GM18867 (cell line): ENCODE measurements around the gene NSFL1C.

Experiments used
- ATAC-seq: cut with Tn5 transposase; IDR thresholded peaks from one replicate; pipeline ENCODE4 v1.9.1; 2021; ENCODE audit warnings: mild to moderate bottlenecking, moderate library complexity; ENCODE audit not compliant: unreplicated experiment

Gene NSFL1C

DNA sequence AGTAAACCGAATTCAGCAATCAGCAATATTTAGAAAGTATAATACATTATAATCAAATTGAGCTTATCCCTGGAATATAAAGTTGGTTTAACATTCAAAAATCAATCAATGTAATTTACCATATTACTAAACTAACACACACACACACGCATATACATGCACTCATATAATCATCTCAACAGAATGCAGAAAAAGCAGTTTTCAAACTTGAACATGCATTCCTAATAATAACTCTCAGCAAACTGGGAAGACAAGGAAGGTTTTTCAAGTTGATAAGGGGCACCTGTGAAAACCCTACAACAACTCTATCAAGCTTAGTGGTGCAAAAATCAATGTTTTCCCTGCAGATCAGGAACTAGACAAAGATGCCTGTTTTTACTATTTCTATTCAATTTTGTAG lies 19.9 kb upstream of the NSFL1C start:
- no peak for ATAC-seq

DNA sequence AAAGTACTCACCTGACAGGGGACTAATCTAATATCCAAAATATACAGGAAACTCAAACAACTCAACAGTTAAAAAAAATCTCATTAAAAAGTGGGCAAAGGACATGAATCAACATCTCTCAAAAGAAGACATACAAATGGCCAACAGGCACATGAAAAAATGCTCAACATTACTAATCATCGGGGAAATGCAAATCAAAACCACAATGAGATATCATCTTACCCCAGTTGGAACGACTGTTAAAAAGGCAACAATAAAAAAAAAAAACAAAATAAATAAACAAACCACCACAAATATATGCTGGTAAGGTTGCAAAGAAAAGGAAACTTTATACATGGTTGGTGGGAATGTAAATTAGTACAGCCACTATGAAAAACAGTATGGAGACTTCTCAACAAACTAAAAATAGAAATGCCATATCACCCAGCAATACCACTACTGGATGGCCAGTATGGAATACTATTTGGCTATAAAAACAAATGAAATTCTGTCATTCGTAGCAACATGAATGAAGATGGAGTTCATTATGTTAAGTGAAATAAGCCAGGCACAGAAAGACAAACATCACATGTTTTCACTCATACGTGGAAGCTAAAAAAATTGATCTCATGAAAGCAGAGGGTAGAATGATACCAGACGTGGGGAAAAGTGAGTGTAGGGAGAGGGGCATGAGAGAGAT lies 17.9 kb upstream of the NSFL1C start:
- ATAC-seq, result no peak

GRCh38 chr20:1479831-1480595 lies 13.4 kb upstream of the NSFL1C start:
- ATAC-seq, result no peak

- no peak for ATAC-seq
Measured at GRCh38 chr20:1478566-1478965, 11.9 kb upstream of the NSFL1C start.

DNA sequence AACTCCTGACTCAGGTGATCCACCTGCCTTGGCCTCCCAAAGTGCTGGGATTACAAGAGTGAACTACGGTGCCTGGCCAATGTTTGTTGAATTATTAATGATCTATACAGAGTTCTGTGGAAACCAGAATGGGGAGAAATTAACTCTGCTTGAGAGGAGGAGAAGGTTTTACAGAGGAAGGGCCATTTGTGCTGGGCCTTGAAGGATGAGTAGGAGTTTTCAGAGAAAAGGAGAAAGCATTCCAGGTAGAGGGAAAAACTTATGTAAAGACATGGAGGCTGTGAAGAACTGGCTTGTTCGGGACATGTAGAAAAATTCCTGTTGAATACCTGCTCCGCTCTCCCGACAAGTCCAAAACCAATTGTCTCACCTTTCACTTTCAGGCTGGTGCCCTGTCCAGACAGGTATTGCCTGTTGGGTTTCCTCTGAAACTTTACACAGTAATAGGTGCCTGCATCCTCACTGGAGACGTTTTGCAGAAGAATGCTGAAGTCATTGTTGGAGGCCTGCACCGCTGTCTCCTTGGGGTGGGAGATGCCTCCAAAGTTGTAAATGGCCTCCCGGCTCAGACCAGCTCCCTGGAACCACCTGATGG lies 11.3 kb upstream of the NSFL1C start:
- ATAC-seq, result no peak

DNA sequence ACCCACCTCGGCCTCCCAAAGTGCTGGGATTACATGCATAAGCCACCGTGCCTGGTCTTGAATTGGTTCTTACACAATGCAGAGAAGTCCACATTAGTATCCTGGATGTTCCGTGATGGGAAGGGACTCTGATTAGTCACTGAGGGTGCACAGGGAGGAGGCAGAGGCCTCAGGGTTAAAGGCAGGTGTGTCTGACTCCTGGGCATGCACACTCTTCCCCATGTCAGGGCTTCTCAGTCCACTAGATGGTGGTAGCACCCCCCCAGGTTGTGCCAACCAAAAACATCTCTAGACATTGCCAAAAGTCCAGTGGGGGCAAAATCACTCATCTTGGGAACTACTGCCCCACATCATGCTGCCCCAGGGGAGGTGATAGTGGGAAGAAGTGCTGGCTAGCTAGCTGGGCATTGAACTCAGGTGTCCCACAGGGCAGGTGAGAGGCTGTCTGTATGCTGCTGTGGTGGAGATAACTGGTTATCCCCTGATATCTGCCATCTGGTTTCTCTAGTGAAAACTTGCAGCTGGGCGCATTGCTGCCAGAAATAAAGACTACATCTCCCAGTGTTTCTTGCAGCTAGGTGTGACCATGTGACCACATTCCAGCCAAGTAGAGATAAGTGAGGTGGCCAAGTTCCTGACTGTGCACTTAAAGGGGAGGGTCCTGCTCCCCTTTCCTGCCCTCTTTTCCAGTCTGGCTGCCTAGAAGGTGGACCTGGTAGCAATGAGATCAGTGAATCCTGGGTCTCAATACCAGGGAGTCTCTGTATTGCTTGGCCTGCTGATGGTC lies 8.4 kb upstream of the NSFL1C start:
- no peak for ATAC-seq

DNA sequence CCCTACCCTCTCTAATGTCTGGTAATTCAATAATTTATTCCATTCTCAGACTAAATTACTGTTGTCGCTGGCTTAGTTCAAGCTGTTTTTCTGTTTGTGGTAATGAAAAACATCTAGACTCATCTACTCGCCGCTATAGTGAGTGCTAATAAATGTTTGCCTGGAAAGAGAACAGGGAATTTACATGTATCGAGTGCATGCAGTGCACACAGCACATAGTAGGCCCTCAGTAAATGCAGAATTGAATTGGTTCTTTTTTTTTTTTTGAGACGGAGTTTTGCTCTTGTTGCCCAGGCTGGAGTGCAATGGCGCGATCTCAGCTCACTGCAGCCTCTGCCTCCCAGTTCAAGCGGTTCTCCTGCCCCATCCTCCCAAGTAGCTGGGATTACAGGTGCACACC lies 7.7 kb upstream of the NSFL1C start:
- no peak for ATAC-seq

DNA sequence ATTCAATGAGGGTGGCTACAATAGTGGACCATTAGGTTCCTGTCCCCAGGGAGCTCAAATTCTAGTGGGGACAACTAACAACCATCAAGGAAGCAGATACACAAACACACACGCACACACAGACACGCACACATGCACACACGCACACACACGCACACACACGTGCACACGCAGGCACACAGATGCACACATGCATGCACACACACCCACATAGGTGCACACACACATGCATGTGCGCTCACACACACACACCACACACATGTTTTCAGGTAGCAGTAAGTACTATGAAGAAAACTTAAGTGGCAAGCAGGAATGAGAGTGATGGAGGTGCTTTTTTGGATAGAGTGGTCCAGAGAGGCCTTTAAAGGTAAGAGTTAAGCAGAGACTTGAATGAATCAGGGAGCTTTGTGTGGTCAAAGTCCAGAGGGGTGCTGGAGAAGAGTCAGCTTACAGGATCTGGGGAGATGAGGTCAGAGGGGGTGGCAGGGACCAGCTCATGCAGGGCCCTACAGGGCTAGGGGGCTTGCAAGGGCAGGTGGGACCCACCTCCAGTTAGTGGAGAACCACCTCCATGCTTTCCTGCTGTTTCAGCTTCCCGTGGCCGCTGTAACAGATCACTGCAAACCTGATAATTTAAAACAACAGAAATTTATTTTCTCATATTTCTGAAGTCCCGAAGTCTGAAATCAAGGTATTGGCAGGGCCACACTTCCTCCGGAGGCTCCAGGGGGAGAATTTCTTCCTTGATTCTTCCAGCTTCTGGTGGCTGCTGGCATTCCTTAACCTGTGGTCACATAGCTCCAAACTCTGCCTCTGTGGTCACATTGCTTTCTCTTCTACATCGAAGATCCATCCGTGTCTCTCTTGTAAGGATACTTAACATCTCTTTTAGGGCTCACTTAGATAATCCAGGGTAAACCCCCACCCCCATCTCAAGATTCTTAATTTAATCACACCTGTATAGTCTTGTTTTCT lies 6.9 kb upstream of the NSFL1C start:
- ATAC-seq, result no peak

DNA sequence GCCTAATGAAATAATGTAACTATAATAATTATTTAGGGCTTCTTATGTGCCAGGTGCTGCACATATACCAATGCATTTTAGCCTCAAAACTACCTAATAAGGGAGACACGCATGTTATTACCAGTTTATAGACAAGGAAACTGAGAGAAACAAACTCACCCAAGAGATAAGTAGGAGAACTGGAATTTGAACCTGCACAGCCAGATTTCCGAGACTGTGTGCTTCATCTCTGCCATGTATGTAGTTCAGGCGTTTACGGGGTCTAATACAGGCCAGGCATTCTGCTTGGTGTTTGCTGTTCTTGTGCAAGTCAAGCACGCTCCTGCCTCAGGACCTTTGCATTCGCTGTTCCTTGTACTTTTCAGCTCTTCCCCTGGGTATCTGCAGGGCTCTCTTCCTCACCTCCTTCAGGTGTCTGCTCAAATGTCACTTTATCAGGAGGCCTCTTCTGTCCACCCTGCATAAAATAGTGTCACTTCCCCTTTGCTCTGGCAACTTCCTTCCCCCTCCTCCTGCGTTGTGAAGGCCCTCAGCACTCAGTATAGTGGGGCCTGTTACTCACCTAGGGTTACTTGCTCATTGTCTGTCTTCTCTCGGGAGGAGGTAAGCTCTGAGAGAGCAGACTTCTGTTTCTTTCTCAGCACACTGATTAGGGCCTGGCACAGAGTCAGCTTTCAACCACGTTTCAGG lies 6.1 kb upstream of the NSFL1C start:
- ATAC-seq, result no peak

- no peak for ATAC-seq
Measured at GRCh38 chr20:1471242-1471641, 4.6 kb upstream of the NSFL1C start.

DNA sequence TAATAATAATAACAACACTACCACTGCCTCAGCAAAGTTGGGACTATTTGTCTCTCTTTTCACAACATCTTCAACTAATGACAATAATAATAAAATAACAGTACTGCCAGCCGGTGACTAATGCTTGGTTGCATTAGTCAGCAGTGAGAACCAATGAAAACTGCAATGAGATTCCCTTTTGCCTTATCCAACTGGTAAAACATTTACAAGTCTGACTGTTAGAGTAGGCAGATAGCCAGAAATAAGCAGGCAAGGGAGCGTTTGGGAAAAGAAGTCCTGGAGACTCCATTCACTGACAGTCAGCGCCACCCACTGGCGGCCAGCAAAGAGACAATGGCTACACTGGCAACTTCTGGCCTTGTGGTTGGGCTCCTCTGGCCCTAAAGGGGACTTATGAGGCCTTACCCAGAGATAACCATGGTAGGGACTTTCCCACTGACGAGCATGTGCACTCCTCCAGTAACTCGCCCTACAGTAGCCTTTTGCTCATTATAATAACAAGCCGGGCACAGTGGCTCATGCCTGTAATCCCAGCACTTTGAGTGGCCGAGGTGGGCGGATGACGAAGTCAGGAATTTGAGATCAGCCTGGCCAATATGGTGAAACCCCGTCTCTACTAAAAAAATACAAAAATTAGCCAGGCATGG lies 3.4 kb upstream of the NSFL1C start:
- ATAC-seq, result no peak

- no peak for ATAC-seq
Measured at GRCh38 chr20:1469306-1469905, 2.8 kb upstream of the NSFL1C start.

- ATAC-seq, result no peak
Measured at GRCh38 chr20:1468117-1468624, 1.5 kb upstream of the NSFL1C start.

DNA sequence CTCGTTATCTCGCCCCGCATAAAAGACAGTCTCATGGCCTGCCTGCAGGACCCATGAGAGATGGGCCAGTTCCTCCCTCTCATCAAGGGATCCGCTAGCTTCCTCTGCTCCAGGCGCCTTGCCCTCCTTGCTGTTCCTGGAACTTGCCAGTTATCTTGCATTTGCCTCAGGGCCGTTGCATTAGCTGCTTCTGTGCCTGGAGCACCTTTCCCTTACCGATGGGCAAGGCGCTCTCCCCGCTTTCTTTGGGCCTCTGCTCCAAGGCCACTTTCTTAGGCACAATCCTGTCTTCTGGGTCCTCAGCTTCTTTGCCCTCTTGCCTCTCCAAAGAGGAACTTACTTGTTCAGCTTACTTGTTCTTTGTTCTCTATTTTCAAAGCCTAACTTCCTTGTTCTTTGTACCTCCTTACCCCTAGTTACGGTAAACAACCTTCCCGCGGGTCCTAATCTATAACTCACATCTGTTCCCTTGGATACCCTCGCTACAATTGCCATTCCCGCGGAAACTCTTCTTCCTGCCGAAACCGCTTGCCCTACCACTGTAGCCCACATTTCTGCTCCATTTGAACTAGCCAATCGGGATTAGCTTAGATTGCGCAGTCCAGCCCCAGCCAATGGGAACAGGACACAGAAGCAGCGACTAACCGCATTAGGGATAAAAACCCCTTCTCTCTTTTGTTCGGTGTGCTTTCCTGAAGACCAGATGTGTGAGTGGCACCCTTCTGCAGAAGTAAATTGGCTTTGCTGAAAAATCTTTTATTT lies 887 bp upstream of the NSFL1C start:
- ATAC-seq, result no peak

DNA sequence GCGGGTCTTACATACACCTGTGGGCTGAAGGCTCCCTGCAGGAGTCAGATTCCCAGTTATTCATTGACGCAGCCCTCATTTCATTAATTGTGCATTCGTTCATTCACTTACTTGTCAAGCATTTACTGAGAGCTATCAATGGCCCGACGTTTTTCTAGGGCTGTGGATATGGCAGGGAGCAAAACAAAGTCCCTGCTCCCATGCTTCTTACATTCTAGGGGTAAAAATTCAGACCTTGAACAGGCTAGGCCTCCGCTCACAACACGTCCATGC lies 369 bp upstream of the NSFL1C start:
- no peak for ATAC-seq

DNA sequence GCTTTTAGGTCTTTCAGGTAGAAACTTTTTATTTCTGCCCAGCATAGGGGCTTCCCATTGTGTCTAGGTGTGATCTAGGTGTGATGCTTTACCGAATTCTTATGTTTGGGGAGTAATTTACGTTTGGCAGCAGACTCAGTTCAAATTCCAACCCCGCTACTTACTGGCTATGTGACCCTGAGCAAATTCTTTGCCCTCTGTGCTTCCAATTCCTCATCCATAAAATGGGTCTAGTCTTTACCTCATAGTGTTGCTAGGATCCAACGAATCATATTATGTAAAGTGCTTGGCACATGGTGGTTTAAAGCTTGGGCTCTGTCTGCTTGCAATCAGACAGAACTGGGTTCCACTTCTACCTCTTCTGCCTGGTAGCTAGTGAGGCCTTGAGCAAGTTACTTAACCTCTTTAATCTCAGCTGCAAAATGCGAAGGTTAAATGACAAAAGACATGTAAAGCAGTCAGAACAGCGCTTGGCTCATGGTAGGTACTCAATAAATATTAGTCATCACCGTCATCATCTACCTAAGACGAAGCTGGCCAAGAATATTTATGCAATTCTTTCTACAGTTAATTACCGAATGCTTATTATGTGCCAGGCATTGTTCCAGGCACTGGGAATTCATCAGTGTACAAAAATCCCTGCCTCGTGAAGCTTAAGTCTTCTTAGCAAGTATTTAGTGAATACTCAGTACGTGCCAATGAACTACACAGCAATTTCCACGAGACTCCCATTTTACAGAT lies 1.0 kb downstream of the NSFL1C start:
- ATAC-seq, result no peak

- no peak for ATAC-seq
Measured at GRCh38 chr20:1463971-1464570, 2.6 kb downstream of the NSFL1C start.
